Stimulated activated naive CD8-positive, alpha-beta T cell treated with anti-CD3 and anti-CD28 coated beads, Interleukin-15, Interleukin-2, amounts not matched to agents 100 U/mL and 50 U/mL, for 24 hours (primary cell): Measurements from ENCODE around the gene HEATR9.

ENCODE experiments used
- ATAC-seq: fragments of 150-1000 bp; cut with Tn5 transposase; one replicate; pipeline ENCODE4 v1.10.0; 2021
- DNase-seq: peaks from one replicate; pipeline ENCODE4 v3.0.0; 2021

Gene HEATR9

DNA sequence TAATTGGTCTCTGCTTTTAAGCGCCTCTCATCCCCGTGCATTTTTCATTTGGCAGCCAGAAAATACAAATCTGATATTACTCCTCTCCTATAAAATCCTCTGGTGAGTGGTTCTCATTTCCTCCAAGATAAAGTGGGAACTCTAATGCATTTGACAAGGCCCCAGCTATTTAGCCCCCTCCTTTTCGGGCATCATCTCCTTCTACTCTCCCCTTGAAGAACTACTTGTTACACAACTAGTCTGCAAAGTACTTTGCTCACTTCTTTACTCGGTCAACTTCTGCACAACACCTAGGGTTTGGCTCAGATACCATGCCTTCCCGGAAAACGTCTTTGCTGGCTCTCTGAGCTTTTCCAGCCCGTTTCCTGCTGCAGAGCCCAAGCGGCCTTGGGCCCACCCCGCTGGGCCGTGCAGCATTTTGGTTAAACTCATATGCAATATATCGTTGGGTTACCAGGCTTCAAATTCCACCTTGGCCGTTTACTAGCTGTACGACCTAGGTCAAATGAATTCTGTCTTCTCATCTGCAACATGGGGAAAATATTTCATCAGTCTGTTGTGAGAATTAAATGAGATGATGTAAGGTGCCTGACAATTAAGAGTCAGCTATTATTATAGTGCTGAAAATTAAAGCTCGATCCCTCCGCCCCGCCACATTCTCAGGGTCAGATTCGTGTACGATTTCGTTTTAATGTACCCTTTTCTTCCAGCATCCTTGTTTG is 60.3 kb downstream of the HEATR9 start:
- no peak for ATAC-seq
- DNase-seq = no peak

DNA sequence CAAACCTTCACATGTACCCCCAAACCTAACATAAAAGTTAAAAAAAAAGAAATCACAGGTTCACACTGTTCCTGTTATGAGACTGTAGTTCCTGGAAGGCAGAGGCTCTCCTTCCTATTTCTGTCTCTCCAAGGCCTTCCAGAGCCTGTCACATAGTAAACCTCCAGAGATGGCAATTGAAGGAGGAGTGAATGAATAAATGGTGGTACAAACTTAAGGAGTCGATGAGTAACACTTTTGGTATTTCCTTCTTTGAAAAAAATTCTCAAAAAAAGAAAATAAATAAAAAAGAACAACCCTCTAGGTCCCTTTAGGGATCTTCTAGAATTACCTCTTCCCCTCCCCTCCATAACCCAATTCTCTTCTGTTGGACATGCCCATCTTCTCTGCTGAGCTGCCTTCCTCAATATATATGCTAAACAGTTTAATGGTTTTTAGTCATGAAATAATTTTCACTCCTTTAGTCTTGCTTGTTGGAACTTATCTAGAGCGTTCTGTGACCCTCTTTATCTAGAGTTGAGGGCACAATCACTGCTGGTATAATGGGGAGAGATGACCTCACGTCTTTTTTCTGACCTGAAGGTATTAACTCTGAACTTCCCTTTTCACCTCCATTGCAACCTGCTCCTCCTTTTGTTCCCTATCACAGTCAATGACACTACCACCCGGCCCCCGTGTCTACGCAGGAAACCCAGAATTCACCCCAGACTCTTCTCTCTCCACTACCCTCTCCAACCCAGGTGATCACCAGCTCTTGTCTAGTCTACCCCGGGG is 61.1 kb downstream of the HEATR9 start:
- DNase-seq (no peak), ATAC-seq (no peak)
